ENCODE results near the gene PPP1R3D. TPM values are rescaled to one million over a fixed set of nuclear protein-coding genes. Genes with fewer than 3 reads are reported as not detected.

The PPP1R3D gene
- total RNA-seq, 1 donor from 2014 or later: 11.2 TPM

GRCh38 chr20:59925899-59926298 lies 14.2 kb downstream of the PPP1R3D start:
- ATAC-seq: no peak
- no peak for TF ChIP-seq CTCF (IDR thresholded peaks at IDR 0.05)

GRCh38 chr20:59925359-59925758 lies 14.7 kb downstream of the PPP1R3D start:
- H3K27ac ChIP-seq: no peak overlapping the region
- ATAC-seq: no peak
- no peak for TF ChIP-seq CTCF (IDR thresholded peaks at IDR 0.05)
- no peak for DNase-seq
- intact Hi-C loops (cut with DNase I): no loop called here
- H3K4me1 ChIP-seq: no peaks in the 10 kb centered on the region
- H3K27me3 ChIP-seq: no peaks in the 10 kb centered on the region
- H3K9me3 ChIP-seq: no peaks in the 10 kb centered on the region
- no peak overlapping the region for H3K4me3 ChIP-seq
- no peaks in the 10 kb centered on the region for H3K36me3 ChIP-seq

More at GRCh38 chr20:59925899-59926298, 14.2 kb downstream of the PPP1R3D start:
- Histone ChIP-seq H3K36me3 (no peaks in the 10 kb centered on the region), H3K4me3 (no peak overlapping the region), H3K9me3 (no peaks in the 10 kb centered on the region), H3K4me1 (no peaks in the 10 kb centered on the region), H3K27me3 (no peaks in the 10 kb centered on the region), H3K27ac (no peak overlapping the region)
- DNase-seq: no peak
- intact Hi-C loops (cut with DNase I): no loop called here

- no peaks in the 10 kb centered on the region for H3K36me3 ChIP-seq
- H3K4me3 ChIP-seq: no peak overlapping the region
- H3K27me3 ChIP-seq: no peaks in the 10 kb centered on the region
- ATAC-seq (no peak), DNase-seq (no peak)
- TF ChIP-seq CTCF (IDR thresholded peaks at IDR 0.05): no peak
- H3K27ac ChIP-seq: no peak overlapping the region
- intact Hi-C loops (cut with DNase I): no loop called here
- no peaks in the 10 kb centered on the region for H3K9me3 ChIP-seq
- H3K4me1 ChIP-seq: no peaks in the 10 kb centered on the region
These were observed 16.6 kb downstream of the PPP1R3D start for GRCh38 chr20:59923514-59923913.

- DNase-seq: no peak
- Histone ChIP-seq H3K27ac (no peak overlapping the region), H3K36me3 (no peaks in the 10 kb centered on the region), H3K27me3 (no peaks in the 10 kb centered on the region), H3K4me3 (no peak overlapping the region), H3K9me3 (no peaks in the 10 kb centered on the region), H3K4me1 (no peaks in the 10 kb centered on the region)
- TF ChIP-seq CTCF (IDR thresholded peaks at IDR 0.05): no peak
- intact Hi-C loops (cut with DNase I): no loop called here
- ATAC-seq: no peak
These were observed 19.2 kb downstream of the PPP1R3D start for GRCh38 chr20:59920944-59921343.

- Histone ChIP-seq H3K27ac (no peak overlapping the region), H3K36me3 (no peaks in the 10 kb centered on the region), H3K27me3 (no peaks in the 10 kb centered on the region), H3K4me3 (no peak overlapping the region), H3K9me3 (no peaks in the 10 kb centered on the region), H3K4me1 (no peaks in the 10 kb centered on the region)
- ATAC-seq (no peak), DNase-seq (no peak)
- no peak for TF ChIP-seq CTCF (IDR thresholded peaks at IDR 0.05)
- intact Hi-C loops (cut with DNase I): no loop called here
These were observed 27.5 kb downstream of the PPP1R3D start for GRCh38 chr20:59912609-59913008.

- Histone ChIP-seq H3K9me3 (no peaks in the 10 kb centered on the region), H3K36me3 (no peaks in the 10 kb centered on the region), H3K27ac (no peak overlapping the region), H3K4me3 (no peak overlapping the region), H3K27me3 (no peaks in the 10 kb centered on the region), H3K4me1 (no peaks in the 10 kb centered on the region)
- DNase-seq (no peak), ATAC-seq (no peak)
- TF ChIP-seq CTCF (IDR thresholded peaks at IDR 0.05): no peak
- intact Hi-C loops (cut with DNase I): no loop called here
These were observed 29.1 kb downstream of the PPP1R3D start for GRCh38 chr20:59911041-59911440.

Measured in upper lobe of right lung (tissue), 1 donor.